Head of caudate nucleus (tissue), 42 donors: ENCODE measurements around the gene LSS.
"Not testable (repeated sequence)": the region's sequence is repeated elsewhere in the genome, so short reads cannot be mapped to it uniquely, and the experiment has no call there.

Experiments used
- DNase-seq, 42 donors: peaks; one replicate each; pipeline versions ENCODE4 v3.0.0 to v3.0.0-alpha.2; 2020 to 2021; ENCODE audit warnings: mixed read lengths in 7 of 42
- intact Hi-C: fragments of 100-400 bp; cut with DNase I; formaldehyde crosslinking; loops from one replicate; pipeline ENCODE4 v1.15.0; 2022

The LSS gene

GRCh38 chr21:46140352-46141003 is 88.1 kb downstream of the LSS start:
- not testable (repeated sequence) for DNase-seq

GRCh38 chr21:46139686-46140085 is 88.9 kb downstream of the LSS start:
- intact Hi-C loops: loop anchor here (10.0 kb wide), 1 partner anchor 85 kb away; the partner anchor contains the start of gene LSS
- DNase-seq: no peak

More at GRCh38 chr21:46140352-46141003, 88.1 kb downstream of the LSS start:
- intact Hi-C loops: loop anchor here (10.0 kb wide), 1 partner anchor 84 kb away; the partner anchor contains the start of gene LSS

- intact Hi-C loops: no loop called here
- DNase-seq: no peak
Observed at GRCh38 chr21:46138383-46138970, 90.1 kb downstream of the LSS start.
